Panc1 (cell line): ENCODE data around the gene CCR7. TPM values are rescaled to one million over a fixed set of nuclear protein-coding genes. Genes with fewer than 3 reads are reported as not detected.

ENCODE experiments used
- ATAC-seq: fragments of 200-7000 bp; cut with Tn5 transposase; 2 replicates; pipeline ENCODE4 v1.9.1; 2020; ENCODE audit warnings: mild to moderate bottlenecking, moderate library complexity
- BruUV-seq: library from RNA; stranded (reverse); fragments of 400-500 nt; replicated peaks from 2 replicates; lab custom pipeline; 2021; lab: Mats Ljungman, UMichigan
- CTCF ChIA-PET: fragments of 300-600 bp; sonication (Branson Sonifier 250); formaldehyde crosslinking; loops from one replicate; lab custom pipeline; 2022; ENCODE audit warnings: antibody characterized with exemption; lab: Charles Lee
- POLR2A ChIA-PET: fragments of 300-600 bp; sonication (Branson Sonifier 250); formaldehyde crosslinking; loops from one replicate; lab custom pipeline; 2022; ENCODE audit warnings: antibody characterized with exemption; lab: Charles Lee
- DNase-seq: peaks from one replicate; pipeline ENCODE4 v3.0.0-alpha.2; 2010; ENCODE audit warnings: low read depth, low spot score
- H3K27ac ChIP-seq: 2 replicates; pipeline ENCODE4 v1.5.1; 2011; ENCODE audit warnings: mild to moderate bottlenecking, low read length, inconsistent platforms
- H3K27me3 ChIP-seq: fragments of 200-500 bp; sonication (Bioruptor generic); 2 replicates; pipeline ENCODE4 v1.6.0; 2014; ENCODE audit warnings: low read length, inconsistent platforms; ENCODE audit not compliant: control insufficient read depth, insufficient read depth
- H3K36me3 ChIP-seq: fragments of 200-500 bp; sonication (Bioruptor generic); 2 replicates; pipeline ENCODE4 v1.5.1; 2014; ENCODE audit warnings: inconsistent platforms, mild to moderate bottlenecking, low read length, moderate library complexity; ENCODE audit not compliant: control insufficient read depth, insufficient read depth
- H3K4me1 ChIP-seq: 2 replicates; pipeline ENCODE4 v1.5.1; 2011; ENCODE audit warnings: inconsistent platforms, mild to moderate bottlenecking, low read length, moderate library complexity; ENCODE audit not compliant: control insufficient read depth, insufficient read depth
- H3K4me3 ChIP-seq, 2 experiments: 2 replicates each; pipeline ENCODE4 v1.5.1; 2011 to 2012; ENCODE audit warnings: low read depth in 2 of 2, low read length in 2 of 2, mild to moderate bottlenecking in 2 of 2, inconsistent platforms in 1 of 2, moderate library complexity in 1 of 2
- H3K9me3 ChIP-seq: fragments of 200-500 bp; sonication (Bioruptor generic); 2 replicates; pipeline ENCODE4 v1.5.1; 2014; ENCODE audit warnings: low read depth, mild to moderate bottlenecking, inconsistent platforms, low read length, moderate library complexity; ENCODE audit not compliant: control insufficient read depth, insufficient read depth
- CTCF ChIP-seq: fragments of 450-650 bp; IDR thresholded peaks from 2 replicates; pipeline ENCODE4 v1.5.1; 2017; ENCODE audit warnings: mild to moderate bottlenecking
- POLR2AphosphoS5 ChIP-seq: IDR thresholded peaks from 2 replicates; pipeline ENCODE4 v1.6.1; 2012; ENCODE audit warnings: mild to moderate bottlenecking, low read depth, low read length, moderate library complexity
- REST ChIP-seq, 2 experiments: IDR thresholded peaks; 2 replicates each; pipeline ENCODE4 v1.6.1; 2011 to 2012; ENCODE audit warnings: low read depth in 2 of 2, control low read depth in 1 of 2, low read length in 1 of 2, mild to moderate bottlenecking in 1 of 2, moderate library complexity in 1 of 2; ENCODE audit not compliant: insufficient read depth in 1 of 2
- SIN3A ChIP-seq: IDR thresholded peaks from 2 replicates; pipeline ENCODE4 v1.6.1; 2012; ENCODE audit warnings: low read depth, mild to moderate bottlenecking, low read length, moderate library complexity, borderline replicate concordance; ENCODE audit not compliant: insufficient read depth
- TCF7L2 ChIP-seq: IDR thresholded peaks from 2 replicates; pipeline ENCODE4 v1.6.1; 2011; ENCODE audit warnings: mild to moderate bottlenecking, low read depth, low read length, inconsistent platforms
- in situ Hi-C: cut with HindIII; loops from 2 replicates; pipeline ENCODE4 v1.10.0; 2016; ENCODE audit warnings: low sequenced_read_pairs, low pct_unique_long_range_greater_than_20kb
- intact Hi-C: fragments of 100-400 bp; cut with micrococcal nuclease; formaldehyde crosslinking; loops from one replicate; pipeline ENCODE4 v1.10.0; 2022; ENCODE audit not compliant: unreplicated experiment
- total RNA-seq: library from RNA; stranded (reverse); gene quantifications from one replicate; pipeline ENCODE4 v1.2.1, GENCODE V29; 2021; ENCODE audit not compliant: unreplicated experiment

The CCR7 gene
- total RNA-seq, 1 experiment from 2014 or later: 0.44 TPM

GRCh38 chr17:40598619-40599467 lies 33.6 kb upstream of the CCR7 start:
- in situ Hi-C loops (no loop called here), intact Hi-C loops (no loop called here)
- ChIA-PET CTCF (no interaction called here), POLR2A (no interaction called here)
- no peaks in the 10 kb centered on the region for H3K36me3 ChIP-seq
- no peak for ATAC-seq
- TF ChIP-seq REST (IDR thresholded peaks at IDR 0.05; ENCODE audit: insufficient read depth in 1 of 2, low read depth in 2 of 2, low read length in 1 of 2): no peak
- TF ChIP-seq POLR2AphosphoS5: no peak
- TF ChIP-seq TCF7L2: no peak
- TF ChIP-seq SIN3A: no peak
- no peak for TF ChIP-seq CTCF
- BruUV-seq: no TSS peak
- no peaks in the 10 kb centered on the region for H3K9me3 ChIP-seq
- no peaks in the 10 kb centered on the region for H3K4me1 ChIP-seq
- H3K27me3 ChIP-seq: no peaks in the 10 kb centered on the region
- H3K27ac ChIP-seq: no peak overlapping the region
- DNase-seq: no peak
- no peak overlapping the region for H3K4me3 ChIP-seq

- Histone ChIP-seq H3K27ac (no peak overlapping the region), H3K36me3 (no peaks in the 10 kb centered on the region), H3K4me1 (no peaks in the 10 kb centered on the region), H3K27me3 (no peaks in the 10 kb centered on the region), H3K4me3 (no peak overlapping the region), H3K9me3 (no peaks in the 10 kb centered on the region)
- in situ Hi-C loops (no loop called here), intact Hi-C loops (no loop called here)
- no TSS peak for BruUV-seq
- POLR2A ChIA-PET: no interaction called here
- CTCF ChIA-PET: no interaction called here
- ATAC-seq (no peak), DNase-seq (no peak)
- TF ChIP-seq CTCF (no peak), TCF7L2 (no peak), REST (IDR thresholded peaks at IDR 0.05; ENCODE audit: insufficient read depth in 1 of 2, low read depth in 2 of 2, low read length in 1 of 2) (no peak), SIN3A (no peak), POLR2AphosphoS5 (no peak)
Observed at GRCh38 chr17:40598301-40598618, 33.0 kb upstream of the CCR7 start.
